Neural progenitor cell (in vitro differentiated cells): Measurements from ENCODE around the gene TBC1D9.

ENCODE experiments used
- CTCF ChIP-seq: fragments of 200-600 bp; sonication (generic); IDR thresholded peaks from 2 replicates; pipeline ENCODE4 v1.5.1; 2017; ENCODE audit warnings: antibody characterized with exemption, mild to moderate bottlenecking
- EZH2 ChIP-seq: fragments of 200-600 bp; sonication (generic); IDR thresholded peaks from 2 replicates; pipeline ENCODE4 v1.6.1; 2017; ENCODE audit warnings: antibody characterized with exemption, mild to moderate bottlenecking, moderate library complexity
- EZH2phosphoT487 ChIP-seq: fragments of 200-600 bp; sonication (generic); IDR thresholded peaks from 2 replicates; pipeline ENCODE4 v1.6.1; 2017; ENCODE audit warnings: antibody characterized with exemption

DNA sequence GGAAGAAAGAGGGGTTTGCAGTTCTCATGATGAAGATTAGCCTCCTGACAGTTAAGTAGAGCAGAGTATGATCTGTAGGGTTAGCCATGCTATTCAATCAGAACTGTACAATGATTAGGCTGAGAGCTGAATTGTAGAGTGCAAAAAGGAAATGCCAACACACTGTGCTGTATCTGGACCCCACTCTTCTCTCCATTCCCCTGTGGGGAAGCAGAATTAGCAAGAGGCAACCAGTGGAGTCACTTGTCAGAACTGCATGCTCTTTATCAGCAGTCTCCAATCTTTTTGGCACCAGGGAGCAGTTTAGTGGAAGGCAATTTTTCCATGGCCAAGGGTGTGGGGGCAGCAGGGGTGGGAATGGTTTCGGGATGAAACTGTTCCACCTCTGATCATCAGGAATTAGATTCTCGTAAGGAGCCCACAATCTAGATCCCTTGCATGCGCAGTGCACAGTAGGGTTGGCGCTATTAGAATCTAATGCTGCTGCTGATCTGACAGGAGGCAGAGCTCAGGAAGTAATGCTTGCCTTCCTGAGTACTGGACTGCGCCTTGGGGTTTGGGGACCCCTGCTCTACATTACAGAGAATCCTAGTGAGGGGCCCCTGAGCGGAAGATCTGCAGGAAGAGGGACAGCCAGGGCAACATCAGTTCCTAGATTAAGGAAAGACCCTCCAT lies 19.4 kb downstream of the TBC1D9 start:
- TF ChIP-seq CTCF (no peak), EZH2phosphoT487 (no peak), EZH2 (no peak)
